HUDEP-2 (cell line): Measurements from ENCODE around the gene SH3PXD2B.
"Not testable (repeated sequence)": the region's sequence is repeated elsewhere in the genome, so short reads cannot be mapped to it uniquely, and the experiment has no call there.

Experiments used
- DNase-seq, 76 experiments: peaks; one replicate each; lab custom pipeline; 2025; ENCODE audit not compliant: unreplicated experiment in 76 of 76; lab: John Stamatoyannopoulos, UW

The SH3PXD2B gene

GRCh38 chr5:172347496-172348052 lies 106.8 kb downstream of the SH3PXD2B start:
- DNase-seq, result no peak

DNA sequence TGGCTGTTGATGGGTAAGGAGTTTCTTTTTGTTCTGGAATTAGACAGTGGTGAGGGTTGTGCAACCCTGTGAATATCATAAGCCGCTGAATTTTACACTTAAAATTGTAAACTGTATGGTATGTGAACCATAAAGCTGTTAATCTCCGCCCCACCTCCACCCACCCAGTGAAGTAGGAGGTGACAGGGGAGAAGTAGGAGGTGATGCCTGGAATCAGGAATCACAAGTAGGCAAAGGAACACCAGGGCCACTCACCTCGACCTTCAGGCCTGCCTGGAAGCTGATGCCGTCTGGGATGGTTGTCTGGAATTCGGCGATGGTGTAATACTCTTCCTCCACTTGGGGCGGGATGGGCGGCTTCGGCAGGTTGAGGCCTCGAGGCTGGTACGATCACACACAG lies 108.4 kb downstream of the SH3PXD2B start:
- no peak for DNase-seq

GRCh38 chr5:172344855-172345409 lies 109.4 kb downstream of the SH3PXD2B start:
- DNase-seq, result no peak

- DNase-seq, result no peak
Observed at GRCh38 chr5:172343741-172344140, 110.6 kb downstream of the SH3PXD2B start.

DNA sequence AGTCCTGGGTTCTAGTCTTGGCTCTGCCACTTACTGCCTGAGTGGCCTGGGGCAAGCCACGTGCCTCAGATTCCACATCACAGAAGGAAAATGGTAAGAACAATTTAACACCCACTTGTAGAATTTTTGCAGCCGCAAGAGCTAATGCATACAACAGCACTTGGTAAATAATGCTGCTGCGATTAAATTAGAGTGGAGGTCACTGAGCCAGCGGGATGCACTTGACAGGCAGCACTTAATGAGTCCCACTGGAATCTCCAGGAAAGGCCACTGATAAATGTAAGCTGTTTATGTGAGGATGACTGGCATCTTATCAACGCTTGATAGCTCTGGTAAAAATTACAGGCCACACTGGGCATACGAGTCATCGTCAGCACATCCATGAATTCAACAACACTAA lies 111.4 kb downstream of the SH3PXD2B start:
- no peak for DNase-seq

- no peak for DNase-seq
Observed at GRCh38 chr5:172339264-172340180, 114.8 kb downstream of the SH3PXD2B start.

DNA sequence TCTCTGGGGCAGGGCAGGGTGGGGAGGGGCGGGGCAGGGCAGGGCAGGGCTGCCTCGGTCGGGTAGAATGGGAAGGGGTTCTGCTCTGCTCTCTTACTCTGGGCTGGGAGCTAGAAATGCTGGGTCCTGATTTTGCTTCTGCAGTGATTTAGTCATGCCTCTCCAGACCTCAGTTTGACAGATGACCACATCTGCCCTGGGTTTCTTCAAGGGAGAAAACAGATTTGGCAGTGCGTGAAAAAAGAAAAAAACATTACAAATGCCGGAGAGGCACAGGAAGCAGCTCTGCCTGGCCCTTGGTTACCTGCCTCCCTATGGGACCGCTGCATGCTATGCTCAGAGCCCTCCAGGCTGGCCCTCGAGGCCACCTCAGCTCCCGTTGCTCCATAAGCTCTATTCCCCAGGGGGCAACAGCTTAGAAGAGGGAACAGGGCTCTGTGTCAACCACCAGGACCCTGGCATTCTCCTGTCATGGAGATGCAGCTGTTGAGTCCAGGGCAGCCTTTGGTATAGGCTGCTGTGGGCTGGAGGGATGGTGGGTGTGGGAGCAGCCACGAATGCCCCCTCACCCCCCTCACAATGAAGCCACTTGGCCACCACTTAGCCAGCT lies 117.5 kb downstream of the SH3PXD2B start:
- no peak for DNase-seq

GRCh38 chr5:172336264-172336663 lies 118.1 kb downstream of the SH3PXD2B start:
- no peak for DNase-seq

GRCh38 chr5:172335721-172336120 lies 118.6 kb downstream of the SH3PXD2B start:
- no peak for DNase-seq

DNA sequence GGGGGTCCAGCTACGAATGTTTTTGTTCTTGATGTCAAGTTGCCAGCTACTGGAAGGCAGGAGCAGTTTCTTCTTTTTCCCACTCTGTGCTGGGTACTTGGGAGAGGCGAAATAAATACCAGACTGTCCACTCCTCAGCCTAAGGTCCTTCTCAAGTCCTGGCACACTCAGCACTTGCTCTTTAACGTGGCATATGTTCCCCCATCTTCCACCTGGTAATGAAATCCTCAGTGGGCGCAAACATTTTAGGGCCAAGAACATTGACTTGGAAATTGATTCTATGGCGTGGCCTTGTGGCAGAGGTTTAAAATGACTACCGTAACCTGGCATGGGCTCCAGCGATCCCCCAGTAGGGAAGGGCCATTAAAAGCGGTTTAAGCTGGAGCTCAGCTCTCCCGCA lies 119.7 kb downstream of the SH3PXD2B start:
- no peak for DNase-seq

DNA sequence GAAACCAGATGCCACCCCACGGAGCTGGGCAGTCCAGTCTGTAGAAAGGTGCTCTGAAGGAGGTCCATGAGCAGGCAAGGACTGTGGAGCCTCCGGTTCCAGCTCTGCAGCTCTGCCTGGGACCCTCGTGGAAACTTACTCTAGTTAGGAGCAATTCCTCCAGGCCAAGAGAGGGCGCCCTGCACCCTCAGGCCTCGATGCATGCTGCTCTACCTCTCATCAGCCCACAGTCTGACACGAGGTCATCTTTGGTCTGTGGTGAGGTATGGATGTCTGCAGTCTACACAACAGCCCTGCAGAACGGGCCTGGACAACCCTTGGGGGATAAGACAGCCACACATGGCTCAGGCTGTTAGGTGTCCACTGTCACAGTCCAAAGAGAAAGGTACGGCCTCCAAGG lies 120.1 kb downstream of the SH3PXD2B start:
- DNase-seq, result no peak

- DNase-seq, result not testable (repeated sequence)
Observed at GRCh38 chr5:172326901-172327300, 127.4 kb downstream of the SH3PXD2B start.

GRCh38 chr5:172325452-172325851 lies 128.9 kb downstream of the SH3PXD2B start:
- no peak for DNase-seq

DNA sequence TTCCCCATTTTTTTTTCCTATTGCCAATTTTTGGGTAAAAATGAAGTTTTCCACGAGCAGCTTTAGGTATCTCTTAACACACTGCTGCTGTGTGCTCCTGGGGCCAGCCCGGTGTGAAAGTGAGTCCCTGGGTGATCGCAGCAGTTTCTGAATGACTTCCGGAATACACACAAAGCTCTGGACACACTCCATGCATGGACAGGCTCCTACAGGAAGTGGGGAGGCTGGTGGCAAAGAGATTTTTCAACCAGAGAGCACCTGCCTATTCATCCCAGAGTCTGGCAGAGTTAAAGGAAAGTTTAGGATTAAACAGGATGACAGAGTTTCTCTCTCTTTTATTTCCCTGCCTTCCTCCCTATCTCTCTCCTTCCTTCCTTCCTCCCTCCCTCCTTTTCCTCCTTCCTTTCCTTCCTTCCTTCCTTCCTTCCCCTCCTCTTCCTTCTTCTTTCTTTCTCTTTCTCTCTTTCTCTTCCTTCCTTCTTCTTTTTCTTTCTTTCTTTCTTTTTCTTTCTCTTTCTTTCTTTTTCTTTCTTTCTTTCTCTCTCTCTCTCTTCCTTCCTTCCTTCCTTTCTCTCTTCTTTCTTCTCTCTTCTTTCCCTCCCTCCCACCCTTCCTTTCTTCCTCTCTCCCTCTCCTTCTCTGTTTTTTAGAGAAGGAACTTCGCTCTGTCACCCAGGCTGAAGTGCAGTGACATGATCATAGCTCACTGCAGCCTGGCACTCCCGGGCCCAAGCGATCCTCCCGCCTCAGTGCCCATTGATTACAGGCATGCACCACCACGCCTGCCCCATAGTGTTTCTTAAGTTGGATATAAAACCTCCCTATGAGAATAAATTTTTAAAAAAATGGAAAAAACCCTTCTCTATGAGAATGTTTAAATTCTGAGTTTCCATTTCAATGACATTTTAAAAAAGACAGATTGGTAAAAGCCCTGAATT lies 132.0 kb downstream of the SH3PXD2B start:
- DNase-seq, result no peak

- no peak for DNase-seq
Observed at GRCh38 chr5:172321593-172321992, 132.7 kb downstream of the SH3PXD2B start.

- DNase-seq, result no peak
Observed at GRCh38 chr5:172319708-172320441, 134.4 kb downstream of the SH3PXD2B start.

GRCh38 chr5:172315587-172316493 lies 138.5 kb downstream of the SH3PXD2B start:
- DNase-seq, result no peak

DNA sequence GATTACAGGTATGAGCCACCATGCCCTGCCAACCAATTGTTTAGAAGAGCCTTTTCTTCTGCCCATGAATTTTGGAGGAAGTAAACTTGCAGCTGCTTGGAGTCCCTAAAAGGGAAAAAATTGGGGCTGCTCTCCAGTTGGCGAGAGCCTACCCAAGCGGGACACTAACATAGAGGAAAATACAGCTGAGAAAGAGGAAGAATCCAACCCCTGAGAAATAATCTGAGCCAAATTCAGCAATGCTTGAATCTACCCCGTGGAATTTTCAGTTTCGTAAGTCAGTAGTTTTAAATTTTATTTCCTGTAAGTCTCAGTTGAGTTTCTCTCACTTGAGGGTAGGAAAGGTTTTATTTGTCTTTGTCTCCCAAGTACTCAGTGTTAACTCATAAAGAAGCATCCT lies 140.4 kb downstream of the SH3PXD2B start:
- DNase-seq, result no peak

DNA sequence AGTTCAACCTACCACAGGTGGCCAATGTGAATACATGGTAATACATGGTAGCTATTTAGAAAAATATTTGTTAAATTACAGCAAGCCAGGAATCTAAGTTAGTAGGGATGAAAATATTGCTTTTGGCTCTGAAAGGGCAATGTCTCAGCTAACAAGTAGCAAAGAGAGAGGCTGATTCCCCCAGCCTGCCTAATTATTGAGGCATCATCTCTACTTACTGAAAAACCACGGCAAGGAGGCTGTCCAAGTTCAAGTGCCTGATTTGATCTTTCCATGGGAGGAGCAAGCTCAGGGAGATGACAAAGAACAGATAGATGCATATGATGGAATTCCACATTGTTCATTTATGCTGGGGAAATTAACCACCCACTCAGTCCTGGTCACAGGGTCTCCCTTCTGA lies 142.0 kb downstream of the SH3PXD2B start:
- DNase-seq, result no peak
